DND-41 (cell line): ENCODE measurements around the gene ISG15.

Experiments
- ATAC-seq: fragments of 200-7000 bp; cut with Tn5 transposase; 3 replicates; pipeline ENCODE4 v1.9.1; 2021; ENCODE audit warnings: low read depth; ENCODE audit not compliant: insufficient read depth
- DNase-seq: peaks from one replicate; pipeline ENCODE4 v3.0.0-alpha.2; 2020
- H2AFZ ChIP-seq: 2 replicates; pipeline ENCODE4 v1.6.0; 2012; ENCODE audit warnings: low read depth, low read length
- H3K27ac ChIP-seq: 2 replicates; pipeline ENCODE4 v1.5.1; 2012; ENCODE audit warnings: low read length, inconsistent platforms
- H3K27me3 ChIP-seq: fragments of 200-600 bp; sonication (generic); 2 replicates; pipeline ENCODE4 v1.6.0; 2012; ENCODE audit warnings: low read length, mild to moderate bottlenecking, inconsistent platforms; ENCODE audit not compliant: insufficient read depth, poor library complexity
- H3K36me3 ChIP-seq: 2 replicates; pipeline ENCODE4 v1.5.1; 2012; ENCODE audit warnings: low read length, inconsistent platforms; ENCODE audit not compliant: insufficient read depth
- H3K4me1 ChIP-seq: 2 replicates; pipeline ENCODE4 v1.5.1; 2012; ENCODE audit warnings: mild to moderate bottlenecking, low read length; ENCODE audit not compliant: insufficient read depth
- H3K4me2 ChIP-seq: 2 replicates; pipeline ENCODE4 v1.6.0; 2012; ENCODE audit warnings: mild to moderate bottlenecking, moderate library complexity, low read length, inconsistent platforms; ENCODE audit not compliant: insufficient read depth
- H3K4me3 ChIP-seq, 2 experiments: fragments of 200-600 bp in 1 of 2; shearing (Covaris generic) in 1 of 2; 2 replicates each; pipeline ENCODE4 v1.5.1; 2012 to 2016; ENCODE audit warnings: inconsistent platforms in 2 of 2, low read length in 2 of 2, mild to moderate bottlenecking in 2 of 2, low read depth in 1 of 2, moderate library complexity in 1 of 2
- H3K79me2 ChIP-seq: 2 replicates; pipeline ENCODE4 v1.6.0; 2012; ENCODE audit warnings: low read length, inconsistent platforms; ENCODE audit not compliant: insufficient read depth
- H3K9ac ChIP-seq: 2 replicates; pipeline ENCODE4 v1.6.0; 2012; ENCODE audit warnings: low read depth, mild to moderate bottlenecking, inconsistent platforms, low read length, moderate library complexity
- H3K9me3 ChIP-seq: 2 replicates; pipeline ENCODE4 v1.5.1; 2012; ENCODE audit warnings: low read length, moderate library complexity, mild to moderate bottlenecking, inconsistent platforms; ENCODE audit not compliant: insufficient read depth, severe bottlenecking
- H4K20me1 ChIP-seq: 2 replicates; pipeline ENCODE4 v1.6.0; 2012; ENCODE audit warnings: low read length; ENCODE audit not compliant: insufficient read depth
- CTCF ChIP-seq: IDR thresholded peaks from 2 replicates; pipeline ENCODE4 v1.5.1; 2012; ENCODE audit warnings: borderline replicate concordance, low read length, moderate library complexity, mild to moderate bottlenecking; ENCODE audit not compliant: poor library complexity, severe bottlenecking; ENCODE audit errors: extremely low read depth
- EZH2 ChIP-seq: IDR thresholded peaks from 3 replicates; pipeline ENCODE4 v1.6.1; 2012; ENCODE audit warnings: borderline replicate concordance, low read depth, mild to moderate bottlenecking, moderate library complexity, low read length, inconsistent platforms; ENCODE audit not compliant: severe bottlenecking

ISG15 gene

GRCh38 chr1:973459-974292 lies 39.6 kb upstream of the ISG15 start:
- Histone ChIP-seq H3K36me3 (no peaks in the 10 kb centered on the region), H3K27me3 (peaks cover 9% of the 10 kb centered on the region), H3K79me2 (no peaks in the 10 kb centered on the region), H2AFZ (no peak overlapping the region), H3K9ac (no peak overlapping the region), H3K4me1 (peaks cover 15% of the 10 kb centered on the region), H3K4me3 (no peak overlapping the region), H3K27ac (no peak overlapping the region), H3K4me2 (no peak overlapping the region), H4K20me1 (no peaks in the 10 kb centered on the region; the same call in 1 of the 2 replicates), H3K9me3 (no peaks in the 10 kb centered on the region)
- DNase-seq (no peak), ATAC-seq (no peak)
- TF ChIP-seq EZH2 = no peak
- no peak for TF ChIP-seq CTCF

GRCh38 chr1:974293-974640 lies 39.0 kb upstream of the ISG15 start:
- Histone ChIP-seq H3K9me3 (no peaks in the 10 kb centered on the region), H4K20me1 (no peaks in the 10 kb centered on the region; the same call in 1 of the 2 replicates), H3K4me2 (no peak overlapping the region), H3K36me3 (no peaks in the 10 kb centered on the region), H3K27me3 (peaks cover 9% of the 10 kb centered on the region), H3K9ac (no peak overlapping the region), H3K4me3 (no peak overlapping the region), H2AFZ (no peak overlapping the region), H3K79me2 (no peaks in the 10 kb centered on the region), H3K4me1 (peaks cover 15% of the 10 kb centered on the region), H3K27ac (no peak overlapping the region)
- TF ChIP-seq CTCF = no peak
- TF ChIP-seq EZH2 = no peak
- no peak for DNase-seq
- no peak for ATAC-seq

- Histone ChIP-seq H3K9me3 (no peaks in the 10 kb centered on the region), H3K27ac (no peak overlapping the region), H3K27me3 (peaks cover 9% of the 10 kb centered on the region), H4K20me1 (peaks cover 4% of the 10 kb centered on the region), H3K4me3 (no peak overlapping the region), H3K36me3 (no peaks in the 10 kb centered on the region), H3K4me2 (no peak overlapping the region), H3K9ac (no peak overlapping the region), H3K4me1 (peaks cover 15% of the 10 kb centered on the region), H3K79me2 (no peaks in the 10 kb centered on the region), H2AFZ (no peak overlapping the region)
- ATAC-seq = no peak
- DNase-seq = no peak
- TF ChIP-seq CTCF (no peak), EZH2 (no peak)
Observed at GRCh38 chr1:974687-975328, 38.5 kb upstream of the ISG15 start.
